GM19043 (cell line): Measurements from ENCODE around the gene PRRG2.

Experiments used
- ATAC-seq: cut with Tn5 transposase; IDR thresholded peaks from one replicate; pipeline ENCODE4 v1.9.1; 2021; ENCODE audit warnings: low read depth; ENCODE audit not compliant: unreplicated experiment

PRRG2 gene

GRCh38 chr19:49556412-49557398, 24.4 kb upstream of the PRRG2 start:
- no peak for ATAC-seq

- ATAC-seq = no peak
These were observed 23.3 kb upstream of the PRRG2 start for GRCh38 chr19:49557641-49558325.

- ATAC-seq = no peak
These were observed 22.5 kb upstream of the PRRG2 start for GRCh38 chr19:49558591-49558990.

- no peak for ATAC-seq
These were observed 21.7 kb upstream of the PRRG2 start for GRCh38 chr19:49559443-49559842.

- no peak for ATAC-seq
These were observed 21.2 kb upstream of the PRRG2 start for GRCh38 chr19:49559928-49560327.

GRCh38 chr19:49560358-49560900, 20.7 kb upstream of the PRRG2 start:
- ATAC-seq = no peak

- no peak for ATAC-seq
These were observed 16.5 kb upstream of the PRRG2 start for GRCh38 chr19:49564616-49565045.

GRCh38 chr19:49565261-49565660, 15.9 kb upstream of the PRRG2 start:
- no peak for ATAC-seq

- ATAC-seq = no peak
These were observed 14.8 kb upstream of the PRRG2 start for GRCh38 chr19:49566302-49566701.

GRCh38 chr19:49567861-49568441, 13.2 kb upstream of the PRRG2 start:
- no peak for ATAC-seq

- ATAC-seq = no peak
These were observed 10.8 kb upstream of the PRRG2 start for GRCh38 chr19:49570138-49570856.

GRCh38 chr19:49570997-49571676, 10.0 kb upstream of the PRRG2 start:
- ATAC-seq = no peak

GRCh38 chr19:49573009-49573408, 8.1 kb upstream of the PRRG2 start:
- no peak for ATAC-seq

GRCh38 chr19:49573425-49573824, 7.7 kb upstream of the PRRG2 start:
- ATAC-seq = no peak

GRCh38 chr19:49574206-49574755, 6.8 kb upstream of the PRRG2 start:
- no peak for ATAC-seq

GRCh38 chr19:49579193-49579592, 1.9 kb upstream of the PRRG2 start:
- no peak for ATAC-seq

GRCh38 chr19:49579947-49580263, 1.2 kb upstream of the PRRG2 start:
- no peak for ATAC-seq

GRCh38 chr19:49580264-49581006, 681 bp upstream of the PRRG2 start, which contains the start of gene NOSIP:
NOSIP (minus strand) TSS chr19:49580556; CDS start chr19:49560691, 19,865 bp downstream.
- ATAC-seq = no peak

- no peak for ATAC-seq
These were observed 2.1 kb downstream of the PRRG2 start for GRCh38 chr19:49583239-49583638.
